ENCODE results near the gene PADI2. TPM values are rescaled to one million over a fixed set of nuclear protein-coding genes. Genes with fewer than 3 reads are reported as not detected.

The PADI2 gene
- total RNA-seq, 1 experiment from 2014 or later = 14.0 TPM

- H3F3A ChIP-seq (ENCODE audit: insufficient read depth, low read depth) = no peaks in the 10 kb centered on the region
- H3K79me2 ChIP-seq (ENCODE audit: low read depth) = no peaks in the 10 kb centered on the region
- TF ChIP-seq CTCF (conservative IDR thresholded peaks at IDR 0.05) (no peak), EZH2 (IDR thresholded peaks at IDR 0.05; ENCODE audit: low read depth) (no peak)
- ChIA-PET POLR2A (ENCODE audit: unreplicated experiment) (interaction anchor here (0.6 kb wide), 2 partner anchors 96 to 300 kb away, joined by 3 to 4 read pairs; no protein-coding TSS in a partner anchor), CTCF (no interaction called here)
- H3K4me2 ChIP-seq = no peak overlapping the region
- no peaks in the 10 kb centered on the region; the same call in 1 of the 2 replicates for H3K4me1 ChIP-seq (replicated peaks; ENCODE audit: insufficient read depth)
- no peaks in the 10 kb centered on the region for H4K20me1 ChIP-seq (ENCODE audit: insufficient read depth)
- no peaks in the 10 kb centered on the region for H3K9me2 ChIP-seq (ENCODE audit: insufficient read depth)
- H3K27me3 ChIP-seq (ENCODE audit: insufficient read depth, low read depth) = no peaks in the 10 kb centered on the region
- H3K9me3 ChIP-seq (ENCODE audit: insufficient read depth, low read depth) = no peaks in the 10 kb centered on the region
- H3K4me3 ChIP-seq = no peak overlapping the region
- no peak overlapping the region for H3K27ac ChIP-seq
- no peak overlapping the region for H2AFZ ChIP-seq
- intact Hi-C loops (cut with micrococcal nuclease; ENCODE audit: unreplicated experiment) = no loop called here
- no peaks in the 10 kb centered on the region for H3K36me3 ChIP-seq (ENCODE audit: low read depth)
- no TSS peak for BruUV-seq (replicated peaks)
- DNase-seq = no peak
These were observed 17.7 kb upstream of the PADI2 start for GRCh38 chr1:17136936-17137335.

- BruUV-seq (replicated peaks) = no TSS peak
- intact Hi-C loops (cut with micrococcal nuclease; ENCODE audit: unreplicated experiment) = no loop called here
- no peaks in the 10 kb centered on the region for H3K27me3 ChIP-seq (ENCODE audit: insufficient read depth, low read depth)
- no peak for DNase-seq
- no peak overlapping the region for H3K4me3 ChIP-seq
- H3K4me2 ChIP-seq = no peak overlapping the region
- no peak for TF ChIP-seq CTCF (conservative IDR thresholded peaks at IDR 0.05)
- TF ChIP-seq EZH2 (IDR thresholded peaks at IDR 0.05; ENCODE audit: low read depth) = no peak
- no peaks in the 10 kb centered on the region for H4K20me1 ChIP-seq (ENCODE audit: insufficient read depth)
- no peak overlapping the region for H3K27ac ChIP-seq
- ChIA-PET CTCF (no interaction called here), POLR2A (ENCODE audit: unreplicated experiment) (interaction anchor here (0.6 kb wide), 1 partner anchor 97 kb away, joined by 4 read pairs; no protein-coding TSS in a partner anchor)
- H3K79me2 ChIP-seq (ENCODE audit: low read depth) = no peaks in the 10 kb centered on the region
- H3K36me3 ChIP-seq (ENCODE audit: low read depth) = no peaks in the 10 kb centered on the region
- H3K9me2 ChIP-seq (ENCODE audit: insufficient read depth) = no peaks in the 10 kb centered on the region
- H3K4me1 ChIP-seq (replicated peaks; ENCODE audit: insufficient read depth) = no peaks in the 10 kb centered on the region; the same call in 1 of the 2 replicates
- H3K9me3 ChIP-seq (ENCODE audit: insufficient read depth, low read depth) = no peaks in the 10 kb centered on the region
- H2AFZ ChIP-seq = no peak overlapping the region
- H3F3A ChIP-seq (ENCODE audit: insufficient read depth, low read depth) = no peaks in the 10 kb centered on the region
These were observed 16.9 kb upstream of the PADI2 start for GRCh38 chr1:17136145-17136544.

DNA sequence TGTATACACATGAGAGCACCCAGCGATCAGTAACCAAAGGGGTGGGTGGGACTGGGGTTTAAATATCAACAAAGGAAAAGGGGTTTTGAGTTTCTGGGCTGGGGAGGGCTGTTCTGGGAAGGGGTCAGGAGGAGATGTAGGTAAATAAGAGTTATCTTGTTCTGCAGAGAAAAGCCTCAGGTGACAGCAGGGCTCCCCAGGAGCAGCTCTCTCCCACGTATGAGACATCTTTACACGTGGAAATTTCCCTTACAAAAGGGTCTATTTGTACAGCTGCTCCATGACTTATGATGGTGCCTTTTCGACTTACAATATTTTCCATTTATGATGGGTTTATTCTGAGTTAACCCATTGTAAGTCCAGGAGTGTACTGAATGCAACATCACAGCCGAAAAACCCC lies 16.3 kb upstream of the PADI2 start:
- Histone ChIP-seq H3K79me2 (ENCODE audit: low read depth) (no peaks in the 10 kb centered on the region), H3K4me3 (no peak overlapping the region), H3K9me3 (ENCODE audit: insufficient read depth, low read depth) (no peaks in the 10 kb centered on the region), H3K9me2 (ENCODE audit: insufficient read depth) (no peaks in the 10 kb centered on the region), H2AFZ (no peak overlapping the region), H3K4me2 (no peak overlapping the region), H4K20me1 (ENCODE audit: insufficient read depth) (no peaks in the 10 kb centered on the region), H3K36me3 (ENCODE audit: low read depth) (no peaks in the 10 kb centered on the region), H3K4me1 (replicated peaks; ENCODE audit: insufficient read depth) (no peaks in the 10 kb centered on the region; the same call in 1 of the 2 replicates), H3F3A (ENCODE audit: insufficient read depth, low read depth) (no peaks in the 10 kb centered on the region), H3K27ac (no peak overlapping the region), H3K27me3 (ENCODE audit: insufficient read depth, low read depth) (no peaks in the 10 kb centered on the region)
- ChIA-PET POLR2A (ENCODE audit: unreplicated experiment) (no interaction called here), CTCF (no interaction called here)
- no TSS peak for BruUV-seq (replicated peaks)
- intact Hi-C loops (cut with micrococcal nuclease; ENCODE audit: unreplicated experiment) = no loop called here
- no peak for TF ChIP-seq EZH2 (IDR thresholded peaks at IDR 0.05; ENCODE audit: low read depth)
- no peak for DNase-seq

DNA sequence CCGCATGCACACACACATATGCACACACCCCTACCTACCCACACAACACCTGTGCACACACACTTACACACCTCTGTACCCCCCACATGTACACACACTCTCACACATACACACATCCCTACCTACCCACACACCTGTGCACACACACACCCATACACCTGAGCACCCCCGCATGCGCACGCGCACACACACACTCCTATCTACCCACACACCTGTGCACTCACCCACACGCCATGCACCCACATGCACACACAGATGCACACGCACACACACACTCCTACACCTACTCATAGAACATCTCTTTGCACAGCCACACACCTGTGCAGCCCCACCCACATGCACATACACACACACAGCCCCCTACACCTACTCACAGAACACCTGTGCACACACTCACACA lies 15.5 kb upstream of the PADI2 start:
- Histone ChIP-seq H4K20me1 (ENCODE audit: insufficient read depth) (no peaks in the 10 kb centered on the region), H3F3A (ENCODE audit: insufficient read depth, low read depth) (no peaks in the 10 kb centered on the region; the same call in 1 of the 2 replicates), H3K9me3 (ENCODE audit: insufficient read depth, low read depth) (no peaks in the 10 kb centered on the region), H3K27ac (no peak overlapping the region), H3K9me2 (ENCODE audit: insufficient read depth) (no peaks in the 10 kb centered on the region), H3K4me3 (no peak overlapping the region), H3K79me2 (ENCODE audit: low read depth) (no peaks in the 10 kb centered on the region), H2AFZ (no peak overlapping the region), H3K27me3 (ENCODE audit: insufficient read depth, low read depth) (no peaks in the 10 kb centered on the region), H3K4me1 (replicated peaks; ENCODE audit: insufficient read depth) (no peaks in the 10 kb centered on the region; the same call in none of the 2 replicates), H3K36me3 (ENCODE audit: low read depth) (no peaks in the 10 kb centered on the region), H3K4me2 (no peak overlapping the region)
- DNase-seq = no peak
- intact Hi-C loops (cut with micrococcal nuclease; ENCODE audit: unreplicated experiment) = no loop called here
- ChIA-PET CTCF (no interaction called here), POLR2A (ENCODE audit: unreplicated experiment) (no interaction called here)
- TF ChIP-seq CTCF (conservative IDR thresholded peaks at IDR 0.05) (no peak), EZH2 (IDR thresholded peaks at IDR 0.05; ENCODE audit: low read depth) (no peak)
- no TSS peak for BruUV-seq (replicated peaks)

Data from PC-9 (cell line).